GM12872 (cell line): Measurements from ENCODE around the gene GAL3ST1.

Source experiments
- TF ChIP-seq, protein P1 (sequence below): IDR thresholded peaks from 3 replicates; pipeline ENCODE4 v1.5.1; 2011; ENCODE audit warnings: low read depth, mild to moderate bottlenecking, low read length, moderate library complexity; ENCODE audit not compliant: insufficient read depth

The GAL3ST1 gene

GRCh38 chr22:30547188-30547587, 27.3 kb downstream of the GAL3ST1 start:
- TF ChIP-seq, protein P1, sequence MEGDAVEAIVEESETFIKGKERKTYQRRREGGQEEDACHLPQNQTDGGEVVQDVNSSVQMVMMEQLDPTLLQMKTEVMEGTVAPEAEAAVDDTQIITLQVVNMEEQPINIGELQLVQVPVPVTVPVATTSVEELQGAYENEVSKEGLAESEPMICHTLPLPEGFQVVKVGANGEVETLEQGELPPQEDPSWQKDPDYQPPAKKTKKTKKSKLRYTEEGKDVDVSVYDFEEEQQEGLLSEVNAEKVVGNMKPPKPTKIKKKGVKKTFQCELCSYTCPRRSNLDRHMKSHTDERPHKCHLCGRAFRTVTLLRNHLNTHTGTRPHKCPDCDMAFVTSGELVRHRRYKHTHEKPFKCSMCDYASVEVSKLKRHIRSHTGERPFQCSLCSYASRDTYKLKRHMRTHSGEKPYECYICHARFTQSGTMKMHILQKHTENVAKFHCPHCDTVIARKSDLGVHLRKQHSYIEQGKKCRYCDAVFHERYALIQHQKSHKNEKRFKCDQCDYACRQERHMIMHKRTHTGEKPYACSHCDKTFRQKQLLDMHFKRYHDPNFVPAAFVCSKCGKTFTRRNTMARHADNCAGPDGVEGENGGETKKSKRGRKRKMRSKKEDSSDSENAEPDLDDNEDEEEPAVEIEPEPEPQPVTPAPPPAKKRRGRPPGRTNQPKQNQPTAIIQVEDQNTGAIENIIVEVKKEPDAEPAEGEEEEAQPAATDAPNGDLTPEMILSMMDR: no peak

- TF ChIP-seq, protein P1: no peak
These were observed 27.8 kb downstream of the GAL3ST1 start, which contains the start of gene SEC14L6 for GRCh38 chr22:30546616-30547015. Gene SEC14L6 (minus strand): TSS chr22:30546741. CDS start chr22:30546682, 59 bp downstream.

GRCh38 chr22:30542811-30543188, 31.7 kb downstream of the GAL3ST1 start:
- TF ChIP-seq, protein P1: no peak

DNA sequence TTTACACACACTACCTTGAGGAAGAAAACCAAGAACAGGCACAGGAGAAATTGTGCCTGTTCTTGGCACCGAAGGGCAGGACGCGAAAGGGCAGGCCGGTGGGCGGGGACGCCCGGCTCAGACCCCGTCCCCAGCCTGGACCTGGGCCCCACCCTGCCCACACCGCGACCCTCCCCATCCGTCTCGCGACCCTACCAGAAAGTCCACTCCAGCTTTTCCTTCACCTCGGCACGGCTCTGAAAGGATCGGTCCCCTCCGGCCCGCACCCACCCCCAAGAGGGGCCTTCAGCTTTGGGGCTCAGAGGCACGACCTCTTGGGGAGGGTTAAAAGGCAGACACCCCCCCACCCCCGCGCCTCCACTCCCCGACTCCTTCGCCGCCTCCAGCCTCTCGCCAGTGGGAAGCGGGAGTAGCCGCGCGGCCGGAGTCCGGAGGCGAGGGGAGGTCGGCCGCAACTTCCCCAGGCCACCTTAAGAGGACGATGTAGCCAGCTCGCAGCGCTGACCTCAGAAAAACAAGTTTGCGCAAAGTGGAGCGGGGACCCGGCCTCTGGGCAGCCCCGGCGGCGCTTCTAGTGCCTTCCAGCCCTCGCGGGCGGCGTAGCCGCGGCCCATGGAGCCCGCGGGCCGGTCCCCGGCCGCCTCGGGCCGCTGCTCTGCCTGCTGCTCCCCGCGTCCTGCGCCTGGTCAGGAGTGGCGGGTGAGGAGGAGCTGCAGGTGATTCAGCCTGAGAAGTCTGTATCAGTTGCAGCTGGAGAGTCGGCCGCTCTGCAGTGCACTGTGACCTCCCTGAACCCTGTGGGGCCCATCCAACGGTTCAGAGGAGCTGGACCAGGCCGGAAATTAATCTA, 32.3 kb downstream of the GAL3ST1 start:
- TF ChIP-seq, protein P1: no peak

GRCh38 chr22:30539368-30539767, 35.1 kb downstream of the GAL3ST1 start:
- TF ChIP-seq, protein P1: no peak

- TF ChIP-seq, protein P1: no peak
These were observed 36.2 kb downstream of the GAL3ST1 start for GRCh38 chr22:30538280-30538679.

GRCh38 chr22:30537083-30537731, 37.3 kb downstream of the GAL3ST1 start:
- TF ChIP-seq, protein P1: no peak
